Tibial nerve (tissue), 4 donors: Measurements from ENCODE around the gene ZNF366. TPM values are rescaled to one million over a fixed set of nuclear protein-coding genes. Genes with fewer than 3 reads are reported as not detected.

Experiments used
- DNase-seq, 2 donors: peaks; one replicate each; pipeline ENCODE4 v3.0.0-alpha.2; 2019; ENCODE audit warnings: low spot score in 2 of 2
- H3K27ac ChIP-seq, 4 donors: fragments of 200-600 bp; sonication (generic) in 3 of 4; one replicate each; pipeline ENCODE4 v1.5.1; 2017 to 2019; ENCODE audit warnings: mild to moderate bottlenecking in 1 of 4
- H3K27me3 ChIP-seq, 2 donors: fragments of 200-600 bp; sonication (generic) in 1 of 2; one replicate each; pipeline versions ENCODE4 v1.5.1 to v1.6.0; 2017 to 2019
- H3K36me3 ChIP-seq, 3 donors: fragments of 200-600 bp; sonication (generic); one replicate each; pipeline ENCODE4 v1.5.1; 2018 to 2019
- H3K4me1 ChIP-seq, 4 donors: fragments of 200-600 bp; sonication (generic) in 3 of 4; one replicate each; pipeline ENCODE4 v1.5.1; 2017 to 2019
- H3K4me3 ChIP-seq, 4 donors: fragments of 200-600 bp; sonication (generic) in 3 of 4; one replicate each; pipeline ENCODE4 v1.5.1; 2017 to 2019; ENCODE audit warnings: mild to moderate bottlenecking in 1 of 4, moderate library complexity in 1 of 4
- H3K9me3 ChIP-seq, 4 donors: fragments of 200-600 bp; sonication (generic) in 3 of 4; one replicate each; pipeline ENCODE4 v1.5.1; 2017 to 2019
- CTCF ChIP-seq, 5 experiments: fragments of 200-600 bp in 3 of 5; fragments of 450-650 bp in 2 of 5; sonication (generic) in 3 of 5; IDR thresholded peaks; one replicate each; pipeline ENCODE4 v1.5.1; 2016 to 2019; ENCODE audit warnings: antibody characterized with exemption in 5 of 5, mild to moderate bottlenecking in 3 of 5, moderate library complexity in 2 of 5
- EP300 ChIP-seq, 2 donors: sonication (generic); formaldehyde crosslinking; IDR thresholded peaks; one replicate each; pipeline ENCODE4 v1.6.1; 2017; ENCODE audit warnings: antibody characterized with exemption in 2 of 2, mild to moderate bottlenecking in 1 of 2
- POLR2A ChIP-seq, 2 donors: fragments of 450-650 bp; IDR thresholded peaks; one replicate each; pipeline ENCODE4 v1.6.1; 2017; ENCODE audit warnings: antibody characterized with exemption in 2 of 2, mild to moderate bottlenecking in 2 of 2, moderate library complexity in 2 of 2
- WGBS, 2 donors: methylation state at CpG; one replicate each; pipeline ENCODE4 v1.1.5; 2018; 5-methylcytosine and 5-hydroxymethylcytosine counted together
- total RNA-seq, 4 donors: library from RNA; depleted of rRNA; stranded (reverse); fragments of >200 nt; gene quantifications; one replicate each; pipeline ENCODE4 v1.1.0, GENCODE V29; 2016

Gene ZNF366
- total RNA-seq, 4 donors from 2014 or later, result 3.3 to 10.6 (median 5.2) TPM

GRCh38 chr5:72439192-72439591 lies 68.0 kb downstream of the ZNF366 start:
- Histone ChIP-seq H3K9me3 (no peaks in the 10 kb centered on the region), H3K27me3 (no peaks in the 10 kb centered on the region), H3K36me3 (no peaks in the 10 kb centered on the region), H3K4me1 (peaks cover 0 to 45% (median 5%) of the 10 kb centered on the region in 4 donors), H3K4me3 (no peak overlapping the region), H3K27ac (peak overlapping the region in 1 of 4 donors; percentile 25)
- no peak for TF ChIP-seq EP300 (IDR thresholded peaks at IDR 0.05)
- TF ChIP-seq CTCF (IDR thresholded peaks at IDR 0.05), result no peak
- TF ChIP-seq POLR2A (IDR thresholded peaks at IDR 0.05), result no peak
- no peak for DNase-seq
- WGBS, 2 donors, result 81 to 86% methylated on average over 4 of the region's 4 CpGs

GRCh38 chr5:72438141-72438540 lies 69.1 kb downstream of the ZNF366 start:
- H3K27me3 ChIP-seq, result no peaks in the 10 kb centered on the region
- WGBS, 2 donors, result 92% methylated on average over 3 of the region's 3 CpGs
- TF ChIP-seq EP300 (IDR thresholded peaks at IDR 0.05), result no peak
- no peak for TF ChIP-seq CTCF (IDR thresholded peaks at IDR 0.05)
- TF ChIP-seq POLR2A (IDR thresholded peaks at IDR 0.05), result no peak
- no peak overlapping the region for H3K4me3 ChIP-seq
- H3K9me3 ChIP-seq, result no peaks in the 10 kb centered on the region
- no peak for DNase-seq
- peaks cover 0 to 50% (median 9%) of the 10 kb centered on the region in 4 donors for H3K4me1 ChIP-seq
- no peak overlapping the region for H3K27ac ChIP-seq
- no peaks in the 10 kb centered on the region for H3K36me3 ChIP-seq

GRCh38 chr5:72436796-72437471 lies 70.3 kb downstream of the ZNF366 start:
- Histone ChIP-seq H3K9me3 (no peaks in the 10 kb centered on the region), H3K27me3 (no peaks in the 10 kb centered on the region), H3K27ac (peak overlapping the region in 1 of 4 donors; percentile 6), H3K36me3 (no peaks in the 10 kb centered on the region), H3K4me3 (no peak overlapping the region), H3K4me1 (peaks cover 0 to 51% (median 11%) of the 10 kb centered on the region in 4 donors)
- WGBS, 2 donors, result 92 to 100% methylated on average over 3 of the region's 3 CpGs
- TF ChIP-seq CTCF (IDR thresholded peaks at IDR 0.05) (no peak), POLR2A (IDR thresholded peaks at IDR 0.05) (no peak), EP300 (IDR thresholded peaks at IDR 0.05) (no peak)
- no peak for DNase-seq

GRCh38 chr5:72434781-72435437 lies 72.3 kb downstream of the ZNF366 start:
- no peak overlapping the region for H3K4me3 ChIP-seq
- no peaks in the 10 kb centered on the region for H3K9me3 ChIP-seq
- peak in 1 of 2 donors; percentile 36 for DNase-seq
- no peaks in the 10 kb centered on the region for H3K36me3 ChIP-seq
- H3K27ac ChIP-seq, result peak overlapping the region; percentile 64 to 81 (median 72)
- WGBS, 2 donors, result 41 to 48% methylated on average over 3 of the region's 3 CpGs
- no peaks in the 10 kb centered on the region for H3K27me3 ChIP-seq
- peaks cover 0 to 41% (median 11%) of the 10 kb centered on the region in 4 donors for H3K4me1 ChIP-seq
- TF ChIP-seq POLR2A (IDR thresholded peaks at IDR 0.05) (no peak), EP300 (IDR thresholded peaks at IDR 0.05) (peak; percentile 76 to 94), CTCF (IDR thresholded peaks at IDR 0.05) (peak in 2 of 5 experiments; percentile 16 to 34)
